Measurements from ENCODE around the gene TEPSIN. TPM values are rescaled to one million over a fixed set of nuclear protein-coding genes. Genes with fewer than 3 reads are reported as not detected.

The TEPSIN gene
- total and polyA plus RNA-seq, 4 donors, result 3.2 to 22.9 (median 10.7) TPM

DNA sequence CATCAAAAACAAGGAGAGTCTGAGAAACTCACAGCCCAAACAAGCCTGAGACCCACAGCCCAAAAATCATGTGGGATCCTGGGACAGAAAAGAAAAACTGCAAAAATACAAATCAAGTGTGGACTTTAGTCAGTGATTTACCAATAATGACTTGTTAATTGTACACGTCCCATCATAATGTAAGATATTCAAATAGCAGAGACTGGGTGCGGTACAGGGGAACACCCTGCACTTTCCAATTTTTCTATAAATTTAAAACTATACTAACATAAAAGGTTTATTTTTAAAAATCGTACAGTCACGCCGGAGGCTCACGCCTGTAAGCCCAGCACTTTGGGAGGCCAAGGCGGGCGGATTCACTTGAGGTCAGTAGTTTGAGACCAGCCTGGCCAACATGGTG lies 24.9 kb downstream of the TEPSIN start:
- Histone ChIP-seq H3K9ac (ENCODE audit: low read depth in 1 of 2, low read length in 2 of 2) (no peak overlapping the region), H3K27ac (ENCODE audit: low read depth in 1 of 2, low read length in 2 of 2) (no peak overlapping the region), H3K4me1 (ENCODE audit: control insufficient read depth in 4 of 4, insufficient read depth in 4 of 4, low read length in 3 of 4) (no peaks in the 10 kb centered on the region), H3K27me3 (ENCODE audit: control insufficient read depth in 4 of 4, insufficient read depth in 4 of 4, low read length in 3 of 4) (no peaks in the 10 kb centered on the region), H3K4me3 (ENCODE audit: low read depth in 1 of 3, low read length in 3 of 3) (no peak overlapping the region), H3K9me3 (ENCODE audit: control insufficient read depth in 4 of 4, low read length in 3 of 4) (no peaks in the 10 kb centered on the region), H3K36me3 (ENCODE audit: control insufficient read depth in 4 of 4, insufficient read depth in 3 of 4, low read depth in 1 of 4, low read length in 3 of 4) (no peaks in the 10 kb centered on the region)
- TF ChIP-seq TAF1 (conservative IDR thresholded peaks at IDR 0.05), result no peak
- TF ChIP-seq RXRA (IDR thresholded peaks at IDR 0.05), result no peak
- no peak for TF ChIP-seq FOXA2 (IDR thresholded peaks at IDR 0.05)
- TF ChIP-seq GABPA (IDR thresholded peaks at IDR 0.05 in 1 of 2, conservative IDR thresholded peaks at IDR 0.05 in 1 of 2), result no peak
- no peak for TF ChIP-seq HNF4G (IDR thresholded peaks at IDR 0.05)
- no peak for TF ChIP-seq EGR1 (IDR thresholded peaks at IDR 0.05; ENCODE audit: low read depth in 2 of 2)
- TF ChIP-seq, protein P1, sequence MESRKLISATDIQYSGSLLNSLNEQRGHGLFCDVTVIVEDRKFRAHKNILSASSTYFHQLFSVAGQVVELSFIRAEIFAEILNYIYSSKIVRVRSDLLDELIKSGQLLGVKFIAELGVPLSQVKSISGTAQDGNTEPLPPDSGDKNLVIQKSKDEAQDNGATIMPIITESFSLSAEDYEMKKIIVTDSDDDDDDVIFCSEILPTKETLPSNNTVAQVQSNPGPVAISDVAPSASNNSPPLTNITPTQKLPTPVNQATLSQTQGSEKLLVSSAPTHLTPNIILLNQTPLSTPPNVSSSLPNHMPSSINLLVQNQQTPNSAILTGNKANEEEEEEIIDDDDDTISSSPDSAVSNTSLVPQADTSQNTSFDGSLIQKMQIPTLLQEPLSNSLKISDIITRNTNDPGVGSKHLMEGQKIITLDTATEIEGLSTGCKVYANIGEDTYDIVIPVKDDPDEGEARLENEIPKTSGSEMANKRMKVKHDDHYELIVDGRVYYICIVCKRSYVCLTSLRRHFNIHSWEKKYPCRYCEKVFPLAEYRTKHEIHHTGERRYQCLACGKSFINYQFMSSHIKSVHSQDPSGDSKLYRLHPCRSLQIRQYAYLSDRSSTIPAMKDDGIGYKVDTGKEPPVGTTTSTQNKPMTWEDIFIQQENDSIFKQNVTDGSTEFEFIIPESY (IDR thresholded peaks at IDR 0.05), result no peak
- TF ChIP-seq JUND (IDR thresholded peaks at IDR 0.05), result no peak
- TF ChIP-seq HNF4A (conservative IDR thresholded peaks at IDR 0.05), result no peak
- TF ChIP-seq, protein P2, sequence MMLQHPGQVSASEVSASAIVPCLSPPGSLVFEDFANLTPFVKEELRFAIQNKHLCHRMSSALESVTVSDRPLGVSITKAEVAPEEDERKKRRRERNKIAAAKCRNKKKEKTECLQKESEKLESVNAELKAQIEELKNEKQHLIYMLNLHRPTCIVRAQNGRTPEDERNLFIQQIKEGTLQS (IDR thresholded peaks at IDR 0.05), result no peak
- TF ChIP-seq FOXA1 (IDR thresholded peaks at IDR 0.05), result no peak
- TF ChIP-seq MAX (IDR thresholded peaks at IDR 0.05), result no peak
- no peak for TF ChIP-seq YY1 (IDR thresholded peaks at IDR 0.05)
- no peak for TF ChIP-seq REST (IDR thresholded peaks at IDR 0.05)
- TF ChIP-seq, protein P3, sequence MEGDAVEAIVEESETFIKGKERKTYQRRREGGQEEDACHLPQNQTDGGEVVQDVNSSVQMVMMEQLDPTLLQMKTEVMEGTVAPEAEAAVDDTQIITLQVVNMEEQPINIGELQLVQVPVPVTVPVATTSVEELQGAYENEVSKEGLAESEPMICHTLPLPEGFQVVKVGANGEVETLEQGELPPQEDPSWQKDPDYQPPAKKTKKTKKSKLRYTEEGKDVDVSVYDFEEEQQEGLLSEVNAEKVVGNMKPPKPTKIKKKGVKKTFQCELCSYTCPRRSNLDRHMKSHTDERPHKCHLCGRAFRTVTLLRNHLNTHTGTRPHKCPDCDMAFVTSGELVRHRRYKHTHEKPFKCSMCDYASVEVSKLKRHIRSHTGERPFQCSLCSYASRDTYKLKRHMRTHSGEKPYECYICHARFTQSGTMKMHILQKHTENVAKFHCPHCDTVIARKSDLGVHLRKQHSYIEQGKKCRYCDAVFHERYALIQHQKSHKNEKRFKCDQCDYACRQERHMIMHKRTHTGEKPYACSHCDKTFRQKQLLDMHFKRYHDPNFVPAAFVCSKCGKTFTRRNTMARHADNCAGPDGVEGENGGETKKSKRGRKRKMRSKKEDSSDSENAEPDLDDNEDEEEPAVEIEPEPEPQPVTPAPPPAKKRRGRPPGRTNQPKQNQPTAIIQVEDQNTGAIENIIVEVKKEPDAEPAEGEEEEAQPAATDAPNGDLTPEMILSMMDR (IDR thresholded peaks at IDR 0.05; ENCODE audit: low read depth, low read length, missing input control), result no peak
- TF ChIP-seq NR2F2 (IDR thresholded peaks at IDR 0.05), result no peak
- TF ChIP-seq SP1 (IDR thresholded peaks at IDR 0.05), result no peak
- TF ChIP-seq RAD21 (IDR thresholded peaks at IDR 0.05), result no peak
- DNase-seq (ENCODE audit: low spot score), result no peak
- 98% methylated on average over 8 of the region's 8 CpGs for WGBS
